ENCODE results near the gene ANKMY1. TPM values are rescaled to one million over a fixed set of nuclear protein-coding genes. Genes with fewer than 3 reads are reported as not detected.

Gene ANKMY1
- total and polyA plus RNA-seq, 2 experiments from 2014 or later = 2.3 to 8.9 TPM

- TF ChIP-seq, protein P1, sequence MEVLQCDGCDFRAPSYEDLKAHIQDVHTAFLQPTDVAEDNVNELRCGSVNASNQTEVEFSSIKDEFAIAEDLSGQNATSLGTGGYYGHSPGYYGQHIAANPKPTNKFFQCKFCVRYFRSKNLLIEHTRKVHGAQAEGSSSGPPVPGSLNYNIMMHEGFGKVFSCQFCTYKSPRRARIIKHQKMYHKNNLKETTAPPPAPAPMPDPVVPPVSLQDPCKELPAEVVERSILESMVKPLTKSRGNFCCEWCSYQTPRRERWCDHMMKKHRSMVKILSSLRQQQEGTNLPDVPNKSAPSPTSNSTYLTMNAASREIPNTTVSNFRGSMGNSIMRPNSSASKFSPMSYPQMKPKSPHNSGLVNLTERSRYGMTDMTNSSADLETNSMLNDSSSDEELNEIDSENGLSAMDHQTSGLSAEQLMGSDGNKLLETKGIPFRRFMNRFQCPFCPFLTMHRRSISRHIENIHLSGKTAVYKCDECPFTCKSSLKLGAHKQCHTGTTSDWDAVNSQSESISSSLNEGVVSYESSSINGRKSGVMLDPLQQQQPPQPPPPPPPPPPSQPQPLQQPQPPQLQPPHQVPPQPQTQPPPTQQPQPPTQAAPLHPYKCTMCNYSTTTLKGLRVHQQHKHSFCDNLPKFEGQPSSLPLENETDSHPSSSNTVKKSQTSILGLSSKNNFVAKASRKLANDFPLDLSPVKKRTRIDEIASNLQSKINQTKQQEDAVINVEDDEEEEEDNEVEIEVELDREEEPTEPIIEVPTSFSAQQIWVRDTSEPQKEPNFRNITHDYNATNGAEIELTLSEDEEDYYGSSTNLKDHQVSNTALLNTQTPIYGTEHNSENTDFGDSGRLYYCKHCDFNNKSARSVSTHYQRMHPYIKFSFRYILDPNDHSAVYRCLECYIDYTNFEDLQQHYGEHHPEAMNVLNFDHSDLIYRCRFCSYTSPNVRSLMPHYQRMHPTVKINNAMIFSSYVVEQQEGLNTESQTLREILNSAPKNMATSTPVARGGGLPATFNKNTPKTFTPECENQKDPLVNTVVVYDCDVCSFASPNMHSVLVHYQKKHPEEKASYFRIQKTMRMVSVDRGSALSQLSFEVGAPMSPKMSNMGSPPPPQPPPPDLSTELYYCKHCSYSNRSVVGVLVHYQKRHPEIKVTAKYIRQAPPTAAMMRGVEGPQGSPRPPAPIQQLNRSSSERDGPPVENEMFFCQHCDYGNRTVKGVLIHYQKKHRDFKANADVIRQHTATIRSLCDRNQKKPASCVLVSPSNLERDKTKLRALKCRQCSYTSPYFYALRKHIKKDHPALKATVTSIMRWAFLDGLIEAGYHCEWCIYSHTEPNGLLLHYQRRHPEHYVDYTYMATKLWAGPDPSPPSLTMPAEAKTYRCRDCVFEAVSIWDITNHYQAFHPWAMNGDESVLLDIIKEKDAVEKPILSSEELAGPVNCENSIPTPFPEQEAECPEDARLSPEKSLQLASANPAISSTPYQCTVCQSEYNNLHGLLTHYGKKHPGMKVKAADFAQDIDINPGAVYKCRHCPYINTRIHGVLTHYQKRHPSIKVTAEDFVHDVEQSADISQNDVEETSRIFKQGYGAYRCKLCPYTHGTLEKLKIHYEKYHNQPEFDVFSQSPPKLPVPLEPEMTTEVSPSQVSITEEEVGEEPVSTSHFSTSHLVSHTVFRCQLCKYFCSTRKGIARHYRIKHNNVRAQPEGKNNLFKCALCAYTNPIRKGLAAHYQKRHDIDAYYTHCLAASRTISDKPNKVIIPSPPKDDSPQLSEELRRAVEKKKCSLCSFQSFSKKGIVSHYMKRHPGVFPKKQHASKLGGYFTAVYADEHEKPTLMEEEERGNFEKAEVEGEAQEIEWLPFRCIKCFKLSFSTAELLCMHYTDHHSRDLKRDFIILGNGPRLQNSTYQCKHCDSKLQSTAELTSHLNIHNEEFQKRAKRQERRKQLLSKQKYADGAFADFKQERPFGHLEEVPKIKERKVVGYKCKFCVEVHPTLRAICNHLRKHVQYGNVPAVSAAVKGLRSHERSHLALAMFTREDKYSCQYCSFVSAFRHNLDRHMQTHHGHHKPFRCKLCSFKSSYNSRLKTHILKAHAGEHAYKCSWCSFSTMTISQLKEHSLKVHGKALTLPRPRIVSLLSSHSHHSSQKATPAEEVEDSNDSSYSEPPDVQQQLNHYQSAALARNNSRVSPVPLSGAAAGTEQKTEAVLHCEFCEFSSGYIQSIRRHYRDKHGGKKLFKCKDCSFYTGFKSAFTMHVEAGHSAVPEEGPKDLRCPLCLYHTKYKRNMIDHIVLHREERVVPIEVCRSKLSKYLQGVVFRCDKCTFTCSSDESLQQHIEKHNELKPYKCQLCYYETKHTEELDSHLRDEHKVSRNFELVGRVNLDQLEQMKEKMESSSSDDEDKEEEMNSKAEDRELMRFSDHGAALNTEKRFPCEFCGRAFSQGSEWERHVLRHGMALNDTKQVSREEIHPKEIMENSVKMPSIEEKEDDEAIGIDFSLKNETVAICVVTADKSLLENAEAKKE (CRISPR knock-in tag; IDR thresholded peaks at IDR 0.05) = no peak
- TF ChIP-seq, protein P2, sequence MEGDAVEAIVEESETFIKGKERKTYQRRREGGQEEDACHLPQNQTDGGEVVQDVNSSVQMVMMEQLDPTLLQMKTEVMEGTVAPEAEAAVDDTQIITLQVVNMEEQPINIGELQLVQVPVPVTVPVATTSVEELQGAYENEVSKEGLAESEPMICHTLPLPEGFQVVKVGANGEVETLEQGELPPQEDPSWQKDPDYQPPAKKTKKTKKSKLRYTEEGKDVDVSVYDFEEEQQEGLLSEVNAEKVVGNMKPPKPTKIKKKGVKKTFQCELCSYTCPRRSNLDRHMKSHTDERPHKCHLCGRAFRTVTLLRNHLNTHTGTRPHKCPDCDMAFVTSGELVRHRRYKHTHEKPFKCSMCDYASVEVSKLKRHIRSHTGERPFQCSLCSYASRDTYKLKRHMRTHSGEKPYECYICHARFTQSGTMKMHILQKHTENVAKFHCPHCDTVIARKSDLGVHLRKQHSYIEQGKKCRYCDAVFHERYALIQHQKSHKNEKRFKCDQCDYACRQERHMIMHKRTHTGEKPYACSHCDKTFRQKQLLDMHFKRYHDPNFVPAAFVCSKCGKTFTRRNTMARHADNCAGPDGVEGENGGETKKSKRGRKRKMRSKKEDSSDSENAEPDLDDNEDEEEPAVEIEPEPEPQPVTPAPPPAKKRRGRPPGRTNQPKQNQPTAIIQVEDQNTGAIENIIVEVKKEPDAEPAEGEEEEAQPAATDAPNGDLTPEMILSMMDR (conservative IDR thresholded peaks at IDR 0.05; ENCODE audit: low read depth in 2 of 2) = no peak
These were observed 58.2 kb downstream of the ANKMY1 start (continued) for GRCh38 chr2:240499309-240500301.

GRCh38 chr2:240498958-240499260 lies 58.9 kb downstream of the ANKMY1 start:
- Mint-ChIP-seq H3K9me3 (peaks cover 26% of the 10 kb centered on the region), H3K27ac (no peak overlapping the region)
- no peak for TF ChIP-seq CREB1 (CRISPR knock-in tag; IDR thresholded peaks at IDR 0.05; ENCODE audit: low read depth)
- TF ChIP-seq EZH2phosphoT487 (IDR thresholded peaks at IDR 0.05; ENCODE audit: unreplicated experiment) = no peak
- no peak for TF ChIP-seq ZNF114 (CRISPR knock-in tag; IDR thresholded peaks at IDR 0.05)
- TF ChIP-seq ZNF331 (CRISPR knock-in tag; IDR thresholded peaks at IDR 0.05; ENCODE audit: low read depth) = no peak
- TF ChIP-seq STAT1 (IDR thresholded peaks at IDR 0.05; ENCODE audit: unreplicated experiment) = no peak
- no peak for TF ChIP-seq EZH2 (IDR thresholded peaks at IDR 0.05; ENCODE audit: low read depth, unreplicated experiment)
- TF ChIP-seq NANOG (IDR thresholded peaks at IDR 0.05; ENCODE audit: borderline replicate concordance) = no peak

More at GRCh38 chr2:240498958-240499260, 58.9 kb downstream of the ANKMY1 start:
- Mint-ChIP-seq H3K4me3 (no peak overlapping the region), H3K4me1 (no peaks in the 10 kb centered on the region), H3K36me3 (ENCODE audit: low read depth) (peaks cover 12% of the 10 kb centered on the region), H3K27me3 (ENCODE audit: insufficient read depth, low read depth, poor library complexity) (peaks cover 11% of the 10 kb centered on the region)
- DNase-seq (ENCODE audit: low spot score) = no peak
- ATAC-seq = no peak
- Histone ChIP-seq H2AFZ (no peak overlapping the region), H3K79me2 (replicated peaks; ENCODE audit: insufficient read depth) (no peaks in the 10 kb centered on the region), H3K4me3 (no peak overlapping the region), H4K20me1 (replicated peaks; ENCODE audit: insufficient read depth) (no peaks in the 10 kb centered on the region), H3K4me2 (no peak overlapping the region), H3K27me3 (ENCODE audit: insufficient read depth) (no peaks in the 10 kb centered on the region), H3K36me3 (ENCODE audit: insufficient read depth) (no peaks in the 10 kb centered on the region), H3F3A (replicated peaks; ENCODE audit: low read depth) (no peaks in the 10 kb centered on the region), H3K27ac (ENCODE audit: low read depth) (no peak overlapping the region), H3K9me2 (ENCODE audit: insufficient read depth) (peaks cover 6% of the 10 kb centered on the region; the same call in 1 of the 2 replicates), H3K4me1 (ENCODE audit: insufficient read depth) (no peaks in the 10 kb centered on the region)
